GM18867 (cell line): ENCODE data around the gene BPIFB6.

Experiments
- ATAC-seq: cut with Tn5 transposase; IDR thresholded peaks from one replicate; pipeline ENCODE4 v1.9.1; 2021; ENCODE audit warnings: mild to moderate bottlenecking, moderate library complexity; ENCODE audit not compliant: unreplicated experiment

BPIFB6 gene, protein sequence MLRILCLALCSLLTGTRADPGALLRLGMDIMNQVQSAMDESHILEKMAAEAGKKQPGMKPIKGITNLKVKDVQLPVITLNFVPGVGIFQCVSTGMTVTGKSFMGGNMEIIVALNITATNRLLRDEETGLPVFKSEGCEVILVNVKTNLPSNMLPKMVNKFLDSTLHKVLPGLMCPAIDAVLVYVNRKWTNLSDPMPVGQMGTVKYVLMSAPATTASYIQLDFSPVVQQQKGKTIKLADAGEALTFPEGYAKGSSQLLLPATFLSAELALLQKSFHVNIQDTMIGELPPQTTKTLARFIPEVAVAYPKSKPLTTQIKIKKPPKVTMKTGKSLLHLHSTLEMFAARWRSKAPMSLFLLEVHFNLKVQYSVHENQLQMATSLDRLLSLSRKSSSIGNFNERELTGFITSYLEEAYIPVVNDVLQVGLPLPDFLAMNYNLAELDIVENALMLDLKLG

DNA sequence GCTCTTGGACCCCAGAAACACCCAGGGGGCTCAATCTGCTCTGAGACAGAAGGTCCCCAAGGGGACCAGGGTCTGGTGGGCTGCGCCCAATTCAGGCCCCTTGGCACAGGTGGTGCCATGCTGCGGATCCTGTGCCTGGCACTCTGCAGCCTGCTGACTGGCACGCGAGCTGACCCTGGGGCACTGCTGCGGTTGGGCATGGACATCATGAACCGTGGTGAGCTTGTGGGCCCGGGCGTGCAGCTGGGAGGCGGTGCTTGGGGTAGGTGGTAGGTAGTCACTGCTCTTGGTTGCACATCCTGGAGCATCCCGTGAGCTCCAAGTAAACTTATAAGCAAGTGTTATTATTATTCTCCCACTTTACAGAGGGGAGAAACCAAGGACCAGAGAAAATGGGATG, at the start of gene BPIFB6:
BPIFB6 (plus strand) TSS at position 118 of the 400 bp plus-strand sequence; CDS start at position 118, 0 bp downstream.
- no peak for ATAC-seq

DNA sequence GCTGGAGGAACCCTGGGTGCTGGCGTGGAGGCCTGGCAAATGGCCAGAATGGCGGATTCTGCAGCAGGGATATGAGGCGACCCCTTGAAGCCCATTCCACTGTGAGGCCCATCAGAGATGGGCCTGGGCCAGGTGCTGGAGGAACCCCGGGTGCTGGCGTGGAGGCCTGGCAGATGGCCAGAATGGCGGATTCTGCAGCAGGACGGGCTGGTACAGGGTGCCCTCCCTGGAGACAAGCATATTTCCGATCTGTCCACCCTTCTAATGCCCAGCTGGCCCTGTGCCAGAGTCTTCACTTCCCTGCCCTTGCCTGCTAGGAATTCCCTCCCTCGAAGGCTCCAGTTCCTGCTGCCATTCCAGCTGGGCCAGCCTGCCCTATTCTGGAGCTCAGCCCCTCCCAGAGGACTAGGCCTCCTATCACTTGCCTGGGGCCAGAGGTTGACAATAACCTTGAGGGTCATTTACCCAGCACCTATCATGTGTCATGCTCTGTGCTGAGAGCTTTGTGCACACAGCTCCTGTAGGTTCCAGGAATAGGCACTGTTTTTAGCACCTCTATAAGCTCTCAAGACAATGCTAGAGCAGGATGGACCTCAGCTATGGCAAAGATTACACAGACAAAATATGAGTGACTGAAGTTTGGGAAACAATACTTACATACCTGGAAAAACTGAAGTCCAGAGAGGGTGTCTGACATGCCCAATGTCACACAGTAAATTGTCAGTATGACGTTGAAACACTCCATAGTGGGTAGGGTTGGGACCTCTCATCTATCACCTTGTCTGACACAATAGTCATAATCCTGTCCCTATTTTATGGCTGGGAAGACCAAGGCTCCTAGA, 48.6 kb upstream of the BPIFB6 start:
- no peak for ATAC-seq

DNA sequence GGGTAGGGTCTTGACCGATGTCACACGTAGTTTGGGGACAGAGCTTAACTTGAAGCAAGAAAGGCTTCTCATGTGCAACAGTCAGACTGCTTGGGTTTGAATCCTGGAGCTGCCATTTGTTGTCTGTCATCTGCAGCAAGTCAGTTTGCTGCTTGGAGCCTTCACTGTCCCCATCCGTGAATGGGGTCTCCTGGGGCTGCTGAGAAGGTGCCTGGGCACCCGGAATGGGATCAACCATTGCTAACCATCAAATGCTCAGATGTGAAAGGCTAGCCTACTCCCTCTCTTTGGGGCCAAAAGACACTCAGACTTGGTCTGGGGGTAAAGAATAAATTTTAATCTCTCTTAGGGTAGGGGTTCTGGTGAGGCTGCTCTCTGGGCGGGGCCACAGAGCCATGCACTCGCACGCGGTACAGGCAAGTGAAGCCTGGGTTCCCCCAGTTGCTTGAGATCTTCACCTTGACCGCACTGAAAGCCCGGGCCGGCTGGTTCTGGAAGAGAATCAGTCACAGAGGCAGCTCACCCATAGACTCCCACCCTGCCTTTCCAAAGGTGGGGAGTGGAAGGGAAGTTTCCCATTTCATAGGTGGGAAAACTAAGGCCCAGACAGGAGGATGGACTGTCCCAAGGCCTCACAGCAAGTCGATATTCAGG, 47.9 kb upstream of the BPIFB6 start:
- ATAC-seq, result no peak

DNA sequence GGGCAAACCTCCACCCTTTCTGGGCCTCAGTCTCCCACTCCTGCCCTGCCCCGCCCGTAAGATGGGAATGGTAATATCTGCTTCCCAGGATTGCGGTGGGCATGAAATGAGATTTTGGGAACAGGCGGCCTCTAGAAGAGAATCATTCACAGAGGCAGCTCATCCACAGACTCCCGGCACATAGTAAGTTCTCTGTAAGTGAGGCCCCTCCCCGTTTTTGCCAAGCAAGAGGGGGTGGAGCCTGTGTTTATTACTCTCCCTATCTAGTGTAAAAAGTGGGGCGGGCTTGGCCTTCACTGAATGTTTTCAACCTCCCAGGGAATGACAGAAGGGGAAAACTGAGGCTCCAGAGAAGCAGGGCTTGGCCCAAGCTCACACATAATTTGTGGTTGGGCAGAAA, 47.3 kb upstream of the BPIFB6 start:
- no peak for ATAC-seq

DNA sequence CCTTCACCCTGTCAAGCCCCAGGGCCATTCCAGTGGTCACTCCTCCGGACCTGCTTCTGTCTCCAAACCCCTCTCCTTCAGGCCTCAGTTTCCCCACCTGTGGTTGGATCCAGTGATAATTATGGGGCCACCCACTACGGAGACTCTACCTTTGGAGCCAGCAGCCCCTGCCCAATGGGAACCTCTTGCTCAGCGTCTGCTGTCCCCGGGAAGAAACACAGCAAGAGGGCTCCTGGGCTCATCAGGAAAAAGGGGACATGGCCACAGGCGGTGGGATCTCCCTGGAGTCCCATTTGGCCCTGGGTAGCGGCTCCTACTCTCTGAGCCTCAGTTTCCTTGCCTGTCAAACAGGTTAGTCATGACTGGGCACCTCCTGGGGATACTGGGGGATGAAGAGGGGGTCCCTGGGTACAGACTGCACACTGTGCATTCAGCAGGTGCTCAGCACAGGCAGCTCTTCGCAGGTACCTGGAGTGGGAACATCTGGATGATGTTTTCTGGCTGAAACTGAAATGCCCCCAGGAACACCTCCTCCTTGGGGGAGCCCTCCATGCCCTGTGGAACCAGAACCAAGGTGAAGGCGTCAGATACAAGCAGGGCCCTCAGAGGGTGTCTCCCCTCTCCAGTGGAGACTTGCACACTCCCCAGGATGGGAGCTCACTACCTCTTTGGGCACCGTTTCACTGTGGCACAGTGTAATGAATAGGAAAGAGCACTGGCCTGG, 46.7 kb upstream of the BPIFB6 start:
- ATAC-seq, result no peak

DNA sequence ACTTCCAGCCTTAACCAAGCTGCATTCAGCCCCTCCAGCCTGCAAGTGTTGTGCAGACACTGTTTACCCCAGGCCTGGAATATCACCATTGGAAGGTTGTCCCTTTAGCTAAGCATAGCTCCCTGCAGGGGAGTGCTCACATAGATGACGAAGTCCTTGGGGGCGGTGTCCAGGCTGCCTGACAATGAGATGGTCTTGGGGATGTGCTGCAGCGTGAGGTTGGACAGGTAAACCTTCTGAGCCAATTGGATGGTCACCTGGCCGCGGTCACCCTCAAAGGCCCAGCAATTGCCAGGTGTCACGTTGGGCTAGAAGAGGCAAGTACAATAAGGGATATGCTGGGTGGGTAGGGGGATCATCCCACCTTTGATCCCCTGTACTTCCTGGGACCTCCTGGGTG, 45.9 kb upstream of the BPIFB6 start:
- ATAC-seq, result no peak

DNA sequence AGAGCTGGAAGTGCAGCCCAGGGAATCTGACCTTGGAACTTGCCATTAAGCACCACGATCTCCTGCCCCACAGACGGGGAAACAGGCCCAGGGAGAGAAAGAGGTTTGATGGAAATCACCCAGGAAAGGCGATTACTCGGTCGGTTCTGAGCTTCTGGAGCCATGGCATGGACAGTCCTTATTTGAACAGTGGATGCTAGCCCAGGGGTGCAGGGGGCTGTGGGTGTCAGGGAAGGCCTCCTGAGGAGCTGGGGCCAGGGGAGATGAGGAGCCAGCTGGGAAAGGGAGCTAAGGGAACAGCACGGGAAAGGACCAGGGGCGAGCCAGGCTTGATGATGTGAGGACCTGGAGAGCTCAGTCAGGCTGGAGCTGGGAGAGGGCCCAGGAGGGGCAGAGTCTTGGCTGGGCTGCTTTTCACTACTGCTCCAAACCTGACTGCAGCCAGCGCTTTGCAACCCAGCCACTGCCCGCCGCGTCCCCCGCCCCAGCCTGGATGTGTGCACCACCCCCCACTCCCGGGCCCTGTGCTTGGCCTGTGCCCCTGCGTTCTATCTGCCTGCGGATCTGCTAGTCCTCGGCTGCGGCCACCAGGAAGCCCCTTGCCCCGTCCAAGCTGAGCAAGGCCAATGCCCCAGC, 45.0 kb upstream of the BPIFB6 start:
- no peak for ATAC-seq

DNA sequence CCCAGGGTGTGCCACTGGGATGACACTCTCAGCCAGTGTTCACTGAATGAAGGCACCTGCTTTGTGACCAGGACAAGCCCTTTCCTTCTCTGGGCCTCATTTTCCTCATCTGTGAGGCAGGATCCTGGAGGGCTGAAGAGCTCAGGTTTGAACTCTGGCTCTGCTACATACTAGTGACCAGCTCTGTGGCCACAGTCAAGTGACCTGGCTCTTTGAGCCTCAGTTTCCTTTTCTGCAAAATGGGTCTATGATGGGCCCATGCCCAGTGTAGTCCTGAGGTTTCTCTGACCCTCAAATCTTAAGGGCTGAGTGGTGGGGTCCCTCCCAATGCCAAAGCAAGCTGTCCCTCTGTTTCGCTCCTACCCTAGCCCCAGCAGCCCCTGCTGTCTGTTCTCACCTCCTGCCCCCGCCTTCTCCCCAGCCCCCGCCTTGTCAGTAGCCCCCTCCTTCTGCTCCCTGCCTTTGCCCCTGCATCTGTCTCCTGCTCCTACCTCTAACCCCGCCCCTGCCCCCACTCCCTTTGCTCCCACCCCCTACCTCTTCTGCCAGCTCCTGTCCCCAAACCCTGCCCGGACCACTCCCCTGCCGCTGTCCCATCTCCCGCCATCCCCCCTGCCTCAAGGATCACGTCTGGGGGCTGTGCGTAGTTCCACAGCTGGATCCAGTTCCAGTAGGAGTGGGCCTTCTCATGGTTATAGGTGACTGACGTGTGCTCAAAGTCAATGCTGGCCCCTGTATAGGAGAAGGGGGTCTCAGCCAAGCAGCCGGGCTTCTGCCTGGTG, 44.2 kb upstream of the BPIFB6 start:
- ATAC-seq, result no peak

DNA sequence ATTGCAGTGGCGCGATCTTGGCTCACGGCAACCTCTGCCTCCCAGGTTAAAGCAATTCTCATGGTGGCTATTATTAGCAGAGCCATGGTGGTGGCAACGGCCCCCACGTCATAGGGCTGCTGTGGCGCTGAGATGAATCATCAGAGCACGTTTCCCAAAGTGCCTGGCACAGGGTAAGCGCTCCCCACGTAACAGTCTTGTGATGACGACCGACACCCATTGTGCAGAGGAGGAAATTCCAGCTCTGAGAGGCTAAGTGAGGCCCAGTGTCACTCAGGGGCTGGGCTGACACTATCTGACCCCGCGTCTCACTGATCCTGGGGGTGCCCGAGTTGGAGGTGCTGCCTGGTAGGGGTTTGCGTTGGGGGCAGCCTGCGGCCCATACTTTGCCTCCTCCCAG, 43.4 kb upstream of the BPIFB6 start:
- no peak for ATAC-seq

DNA sequence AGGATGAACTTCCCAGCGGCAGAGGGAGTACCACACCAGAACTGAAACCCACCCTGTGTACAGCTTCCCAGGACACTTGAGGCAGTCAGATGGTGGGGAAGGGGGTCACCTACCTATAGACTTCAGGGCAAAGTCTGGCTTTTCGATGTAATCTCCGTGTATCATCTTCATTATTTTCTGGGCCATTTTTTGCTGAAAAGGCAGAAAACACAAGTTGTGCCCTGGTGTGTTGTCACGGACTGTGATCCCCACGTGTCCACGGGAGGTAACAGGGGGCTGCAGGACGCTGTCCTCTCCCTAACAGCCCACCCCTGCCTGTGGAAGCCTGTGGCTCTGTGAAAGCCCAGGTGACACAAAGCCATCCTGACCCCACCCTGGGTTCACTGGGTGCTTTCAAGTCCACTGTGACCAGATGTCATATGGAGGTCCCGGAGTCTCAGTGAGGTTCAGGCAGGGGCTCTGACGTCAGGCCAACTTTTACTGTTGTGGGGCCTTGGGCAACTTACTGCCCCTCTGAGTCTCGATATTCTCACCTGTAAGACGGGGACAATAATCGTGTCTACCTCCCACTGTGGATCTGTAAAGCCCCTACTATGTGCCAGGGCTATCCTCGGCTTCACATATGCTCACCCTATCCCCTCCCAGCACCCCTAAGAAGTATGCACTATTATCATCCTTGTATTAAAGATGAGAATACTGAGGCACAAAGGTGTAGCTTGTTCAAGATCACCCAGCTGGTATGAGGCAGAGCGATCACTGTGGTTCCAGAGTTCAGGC, 41.8 kb upstream of the BPIFB6 start:
- ATAC-seq, result no peak

DNA sequence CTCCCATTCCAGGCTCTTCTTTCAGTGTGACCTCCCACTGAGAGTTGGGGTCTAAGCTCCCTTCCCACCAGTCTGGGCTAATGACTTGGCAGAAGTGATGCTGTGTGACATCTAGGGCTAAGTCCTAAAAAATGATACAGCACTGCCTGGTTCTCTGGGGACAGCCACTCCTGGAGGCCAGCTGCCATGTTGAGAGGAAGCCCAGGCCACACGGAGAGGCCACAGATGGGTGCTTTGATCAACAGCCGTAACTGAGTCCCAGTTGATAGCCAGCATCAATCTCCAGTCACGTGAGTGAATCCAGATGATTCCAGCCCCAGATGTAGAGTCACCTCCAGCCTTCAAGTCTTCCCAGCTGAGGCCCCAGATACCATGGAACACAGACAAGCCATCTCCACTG, 41.0 kb upstream of the BPIFB6 start:
- ATAC-seq, result no peak

DNA sequence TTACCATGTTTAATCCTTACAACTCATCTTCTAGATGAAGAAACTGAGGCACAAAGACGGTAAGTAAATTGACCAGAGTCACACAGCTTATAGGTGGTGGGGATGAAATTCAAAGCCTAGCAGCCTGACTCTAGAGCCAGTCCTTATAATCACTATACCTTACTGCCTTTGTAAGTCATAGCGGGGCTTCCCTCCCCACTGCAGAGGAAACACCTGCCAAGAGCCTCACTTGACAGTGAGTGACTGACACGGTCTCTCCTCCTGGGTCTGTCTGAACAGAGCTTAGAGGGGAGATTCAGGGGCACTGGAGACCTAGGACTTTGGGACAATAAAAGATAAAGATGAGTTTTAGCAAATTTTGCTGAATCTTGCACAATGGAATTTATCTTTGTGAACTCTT, 40.1 kb upstream of the BPIFB6 start:
- ATAC-seq, result no peak

DNA sequence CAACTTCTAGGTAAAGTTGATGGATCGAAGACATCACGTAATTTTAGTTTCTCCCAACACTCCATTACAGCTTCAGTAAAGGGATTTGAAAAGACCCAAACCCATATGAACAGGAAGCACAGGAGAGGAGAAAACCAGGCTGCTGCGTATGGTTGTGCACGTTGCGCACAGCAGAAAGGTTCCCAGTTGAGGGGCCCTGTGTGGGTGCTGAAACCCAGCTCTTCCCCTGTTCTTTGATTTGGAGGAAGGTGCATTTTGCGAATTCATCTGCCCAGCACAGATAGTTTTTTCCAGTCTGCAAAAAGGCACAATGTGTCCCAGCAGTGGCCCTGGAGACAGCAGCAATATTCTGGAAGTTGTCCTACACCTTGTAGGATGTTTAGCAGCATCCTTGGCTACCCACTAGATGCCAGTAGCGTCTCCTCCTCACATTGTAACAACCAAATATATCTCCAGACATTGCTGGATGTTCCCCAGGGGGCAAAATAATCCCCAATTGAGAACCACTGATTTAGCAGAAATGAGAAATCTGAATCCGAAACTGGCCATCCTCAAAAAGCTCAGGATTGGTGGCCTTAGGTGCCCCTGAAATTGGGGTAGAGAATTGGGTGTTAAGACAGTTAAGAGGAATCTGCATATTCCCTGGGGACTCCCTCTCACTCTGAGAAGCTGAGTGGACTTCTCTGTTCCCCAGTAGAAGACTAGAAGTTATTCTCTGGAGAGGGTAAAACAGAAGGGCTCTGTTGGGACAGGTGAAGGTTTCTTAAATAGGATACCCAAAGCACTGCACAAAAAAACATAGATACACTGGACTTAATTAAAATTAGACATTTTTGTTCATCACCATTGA, 39.4 kb upstream of the BPIFB6 start:
- ATAC-seq, result no peak

DNA sequence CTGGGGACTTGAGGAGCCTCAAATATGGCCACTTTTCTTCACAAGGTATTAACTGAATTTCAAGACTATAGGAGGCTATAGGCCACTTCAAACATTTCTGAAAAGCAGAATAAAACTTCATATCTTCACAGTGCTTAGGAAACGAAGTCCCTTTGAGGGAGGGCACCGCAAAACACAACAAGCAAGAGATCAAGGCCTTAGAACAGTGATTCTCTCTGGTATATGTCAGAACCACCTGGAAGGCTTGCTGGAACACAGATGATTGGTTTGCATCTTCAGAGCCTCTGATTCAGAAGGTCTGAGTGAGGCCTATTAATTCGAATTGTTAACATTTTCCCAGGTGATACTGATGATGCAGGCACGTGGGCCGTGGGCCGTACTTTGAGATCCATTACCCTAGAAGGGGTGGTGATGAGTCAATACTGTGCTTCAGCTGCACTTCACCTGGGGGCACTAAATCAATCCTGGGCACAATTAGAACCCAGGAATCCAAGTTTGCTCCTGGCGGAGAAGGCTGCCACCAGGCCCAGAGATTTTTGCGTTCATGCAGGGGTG, 37.9 kb upstream of the BPIFB6 start:
- ATAC-seq, result no peak

DNA sequence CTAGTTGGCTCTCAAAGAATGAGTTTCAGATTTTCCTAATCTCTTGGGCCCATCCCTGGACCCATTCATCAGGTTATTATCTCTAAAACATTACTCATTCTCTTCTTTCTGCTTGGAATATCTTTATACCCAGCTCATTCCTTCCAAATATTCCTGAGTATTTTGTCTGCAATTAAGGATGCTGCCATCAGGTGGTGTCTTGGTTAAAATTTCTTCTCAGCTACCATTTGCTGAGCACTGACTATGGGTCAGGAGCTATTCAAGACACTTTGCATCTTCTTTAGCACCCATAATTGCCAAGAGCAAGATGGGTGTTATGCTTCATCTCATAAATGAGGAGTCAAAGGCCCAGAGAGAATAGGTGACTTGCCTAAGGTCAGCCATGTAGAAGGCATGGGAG, 35.6 kb upstream of the BPIFB6 start:
- ATAC-seq, result no peak

DNA sequence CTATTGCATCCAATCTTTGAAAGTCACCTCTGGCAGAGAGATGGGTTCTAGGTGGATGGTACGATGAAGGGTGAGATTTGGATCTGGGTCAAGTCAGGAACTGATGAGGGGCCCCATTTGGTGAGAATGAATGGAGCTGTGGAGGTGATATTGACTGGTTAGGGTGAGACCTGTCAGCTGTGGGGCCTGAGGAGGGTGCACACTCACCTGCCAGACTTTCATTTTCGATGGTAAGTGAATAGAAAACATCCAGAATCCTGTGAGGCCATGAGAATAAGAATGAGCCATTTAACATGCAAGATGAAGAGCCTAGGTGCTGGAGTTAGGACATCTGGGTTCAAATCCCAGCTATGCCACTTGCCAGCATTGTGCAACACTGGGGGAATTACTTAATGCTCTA, 34.0 kb upstream of the BPIFB6 start:
- ATAC-seq, result no peak

DNA sequence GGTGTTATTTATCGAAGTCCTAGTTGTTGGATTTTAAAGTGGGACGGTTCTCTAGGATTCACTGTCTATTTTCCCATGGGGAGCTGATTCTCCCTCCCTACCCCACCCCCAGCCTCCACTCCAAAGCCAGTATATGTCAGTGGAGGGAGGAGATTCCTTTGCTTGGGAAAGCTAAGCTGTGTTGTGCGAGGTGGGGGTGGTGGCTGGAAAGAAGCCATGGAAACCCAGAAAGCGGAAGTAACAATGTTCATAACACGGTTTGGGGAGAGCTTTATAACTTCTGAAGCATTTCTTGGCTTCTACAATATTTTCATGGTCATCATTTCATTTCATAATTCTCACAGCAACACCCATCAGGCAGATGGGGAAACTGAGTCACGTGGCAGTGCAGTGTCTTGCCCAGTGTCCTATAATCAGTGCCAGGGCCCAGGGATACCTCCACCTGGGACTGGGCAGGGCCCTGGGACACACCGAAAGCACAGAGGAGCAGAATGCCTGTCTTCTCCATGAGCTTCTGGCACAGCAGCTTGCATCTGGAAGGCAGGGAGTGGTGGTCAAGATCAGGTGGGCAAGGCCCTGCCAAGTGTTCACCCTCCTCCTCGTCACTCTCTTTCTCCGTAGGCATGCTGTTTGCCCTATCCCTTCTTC, 31.7 kb upstream of the BPIFB6 start:
- no peak for ATAC-seq
